GM18499 (cell line): ENCODE results near the gene ZNF416.

Experiments used
- ATAC-seq: cut with Tn5 transposase; IDR thresholded peaks from one replicate; pipeline ENCODE4 v1.9.1; 2021; ENCODE audit warnings: moderate number of reproducible peaks; ENCODE audit not compliant: insufficient read depth, unreplicated experiment

ZNF416 gene

DNA sequence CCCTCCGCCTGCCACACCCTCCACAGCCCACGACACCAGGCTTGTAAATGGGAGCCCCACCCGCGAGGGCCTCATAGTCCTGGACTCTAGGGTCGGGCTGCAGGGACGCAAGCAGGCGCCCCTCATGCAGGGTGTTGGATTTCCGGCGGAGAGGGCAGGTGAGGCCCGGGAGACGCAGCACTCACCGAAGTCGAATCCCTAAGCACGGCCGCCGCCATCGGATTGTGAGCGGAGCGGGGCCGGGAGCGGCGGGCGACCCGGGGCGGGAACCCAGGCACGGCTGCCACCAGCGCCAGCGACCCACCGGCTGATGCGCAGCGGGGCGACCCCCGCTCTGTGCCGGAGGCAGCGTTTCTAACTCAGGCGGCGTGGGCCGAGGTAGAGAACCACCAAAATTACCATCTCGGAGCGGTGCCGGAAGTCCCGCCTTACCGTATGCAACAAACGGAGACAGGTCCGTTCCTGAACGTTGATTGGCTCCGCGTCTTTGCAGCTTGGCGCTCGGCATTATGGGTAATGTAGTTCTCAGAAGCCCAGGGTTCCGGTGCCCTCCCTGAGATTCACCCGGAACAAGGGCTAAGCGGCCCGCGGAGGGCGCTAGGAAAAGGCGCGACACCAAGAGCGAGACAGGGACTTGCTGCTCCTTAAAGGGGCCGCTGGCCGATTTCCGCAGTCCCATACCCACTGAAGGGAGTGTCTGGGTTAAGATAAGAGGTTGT is at the start of gene ZNF416:
Gene ZNF416 (minus strand): TSS at position 425 of the 719 bp plus-strand sequence. CDS start 207 bp downstream, at position 218.
- peak; percentile 91 for ATAC-seq

GRCh38 chr19:57623091-57623490 is 44.4 kb upstream of the ZNF416 start:
- ATAC-seq: no peak

DNA sequence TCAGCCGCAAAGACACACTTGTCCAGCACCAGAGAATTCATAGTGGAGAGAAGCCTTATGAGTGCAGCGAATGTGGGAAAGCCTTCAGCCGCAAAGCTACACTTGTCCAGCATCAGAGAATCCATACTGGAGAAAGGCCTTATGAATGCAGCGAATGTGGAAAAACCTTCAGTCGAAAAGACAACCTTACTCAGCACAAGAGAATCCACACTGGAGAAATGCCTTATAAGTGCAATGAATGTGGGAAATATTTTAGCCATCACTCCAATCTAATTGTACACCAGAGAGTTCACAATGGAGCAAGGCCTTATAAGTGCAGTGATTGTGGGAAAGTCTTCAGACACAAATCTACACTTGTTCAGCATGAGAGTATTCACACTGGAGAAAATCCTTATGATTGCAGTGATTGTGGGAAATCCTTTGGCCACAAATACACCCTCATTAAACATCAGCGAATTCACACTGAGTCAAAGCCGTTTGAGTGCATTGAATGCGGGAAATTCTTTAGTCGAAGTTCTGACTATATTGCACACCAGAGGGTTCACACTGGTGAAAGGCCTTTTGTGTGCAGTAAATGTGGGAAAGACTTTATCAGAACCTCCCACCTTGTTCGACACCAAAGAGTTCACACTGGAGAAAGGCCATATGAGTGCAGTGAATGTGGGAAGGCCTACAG is 42.1 kb upstream of the ZNF416 start:
- ATAC-seq: no peak

DNA sequence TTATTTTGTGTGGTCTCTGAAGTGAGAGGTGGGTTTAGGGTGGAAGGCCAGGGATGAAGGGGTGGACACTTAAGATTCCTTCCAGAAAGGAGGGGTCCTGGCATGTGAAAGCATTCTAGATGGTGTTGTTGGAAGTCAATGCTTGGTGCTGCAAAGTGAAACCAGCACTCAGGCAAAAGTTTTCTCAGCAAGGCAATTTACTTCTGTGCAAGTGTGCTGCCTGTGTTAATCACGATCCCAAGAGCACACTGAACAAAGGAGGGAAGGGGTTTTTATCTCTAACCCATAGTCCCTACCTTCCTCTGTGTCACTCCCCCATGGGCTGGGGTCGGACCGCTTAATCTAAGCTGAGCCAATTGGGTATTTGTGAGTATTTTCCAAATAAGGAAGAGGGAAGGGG is 36.6 kb upstream of the ZNF416 start:
- ATAC-seq: no peak

- no peak for ATAC-seq
Observed at GRCh38 chr19:57613941-57614743, 35.4 kb upstream of the ZNF416 start, which contains the start of gene ZNF134. Gene ZNF134 (plus strand): TSS chr19:57614242. CDS start chr19:57619469, 5,227 bp downstream.

DNA sequence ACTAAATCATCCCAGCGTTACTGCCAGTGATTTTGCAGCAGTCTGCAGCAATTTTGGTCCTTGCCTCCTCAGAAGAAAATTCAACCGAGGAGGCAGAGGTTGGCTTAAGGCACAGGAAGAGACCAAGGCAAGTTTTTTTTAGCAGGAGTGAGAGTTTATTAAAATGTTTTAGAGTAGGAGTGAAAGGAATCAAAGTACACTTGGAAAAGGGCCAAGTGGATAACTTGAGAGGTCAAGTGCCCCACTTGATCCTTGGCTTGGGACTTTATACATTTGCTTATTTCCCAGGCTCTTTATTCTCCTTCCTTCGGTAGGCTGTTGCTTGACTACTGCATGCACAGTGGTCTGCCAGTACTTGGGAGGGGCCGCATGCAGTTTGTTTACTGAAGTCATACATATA is 32.4 kb upstream of the ZNF416 start:
- ATAC-seq: no peak

DNA sequence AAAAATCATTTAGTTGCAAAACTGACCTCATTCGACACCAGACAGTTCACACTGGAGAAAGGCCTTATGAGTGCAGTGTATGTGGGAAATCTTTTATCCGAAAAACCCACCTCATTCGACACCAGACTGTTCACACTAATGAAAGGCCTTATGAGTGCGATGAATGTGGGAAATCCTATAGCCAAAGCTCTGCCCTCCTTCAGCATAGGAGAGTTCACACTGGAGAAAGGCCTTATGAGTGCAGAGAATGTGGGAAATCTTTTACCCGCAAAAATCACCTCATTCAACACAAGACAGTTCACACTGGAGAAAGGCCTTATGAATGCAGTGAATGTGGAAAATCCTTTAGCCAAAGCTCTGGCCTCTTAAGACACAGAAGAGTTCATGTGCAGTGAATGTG is 28.2 kb upstream of the ZNF416 start:
- ATAC-seq: no peak

- peak; percentile 59 for ATAC-seq
Observed at GRCh38 chr19:57599761-57600383, 21.2 kb upstream of the ZNF416 start, which contains the start of gene ZNF530. Gene ZNF530 (plus strand): TSS chr19:57599885. CDS start chr19:57604346, 4,461 bp downstream.

GRCh38 chr19:57599377-57599760 is 20.7 kb upstream of the ZNF416 start:
- no peak for ATAC-seq

GRCh38 chr19:57587529-57587928 is 8.8 kb upstream of the ZNF416 start:
- ATAC-seq: no peak

- ATAC-seq: no peak
Observed at GRCh38 chr19:57583521-57584416, 5.1 kb upstream of the ZNF416 start, which contains the start of gene ZIK1. Gene ZIK1 (plus strand): TSS chr19:57584145. CDS start chr19:57584357, 212 bp downstream.

- no peak for ATAC-seq
Observed at GRCh38 chr19:57583104-57583520, 4.4 kb upstream of the ZNF416 start.

DNA sequence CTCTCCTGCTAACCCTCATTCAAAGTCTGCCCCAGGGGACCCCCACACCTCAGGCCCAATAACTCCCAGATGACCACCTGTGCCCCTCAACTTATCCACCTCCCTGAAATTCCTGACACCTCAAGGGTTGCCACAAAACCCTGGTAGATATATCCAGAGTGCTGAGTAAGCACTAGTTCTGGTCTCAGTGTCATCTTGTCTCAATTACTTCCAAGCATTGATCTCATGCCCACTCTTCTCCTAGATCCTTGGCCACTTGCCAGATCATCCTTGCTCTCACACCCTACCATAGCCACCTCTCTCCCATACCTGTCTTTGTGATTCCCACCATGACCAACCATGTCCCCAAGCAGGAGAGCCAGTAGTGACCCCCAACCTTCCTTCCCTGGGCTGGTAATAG is 2.0 kb downstream of the ZNF416 start:
- ATAC-seq: no peak

GRCh38 chr19:57572415-57572947 is 6.2 kb downstream of the ZNF416 start:
- ATAC-seq: no peak

GRCh38 chr19:57570707-57571106 is 8.0 kb downstream of the ZNF416 start:
- ATAC-seq: no peak

- ATAC-seq: no peak
Observed at GRCh38 chr19:57566396-57567265, 12.1 kb downstream of the ZNF416 start.

DNA sequence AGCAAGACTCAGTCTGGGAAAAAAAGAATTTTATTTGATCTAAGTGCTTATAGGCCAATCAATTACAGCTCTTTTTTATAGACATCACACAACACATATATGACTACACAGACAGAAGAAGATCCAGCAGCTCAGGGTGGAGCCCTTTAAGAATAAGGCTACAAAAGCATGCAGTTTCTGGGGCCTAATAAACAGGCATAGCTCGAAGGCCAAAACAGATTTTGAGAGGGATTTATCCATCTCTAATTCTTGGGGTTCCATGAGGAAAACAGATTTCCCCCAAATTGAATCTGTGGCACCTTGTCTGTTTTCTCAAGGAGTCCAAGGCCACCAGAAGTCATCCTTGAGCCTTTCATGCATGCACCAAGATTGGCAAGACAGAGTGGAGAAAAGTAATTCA is 15.2 kb downstream of the ZNF416 start:
- no peak for ATAC-seq

- no peak for ATAC-seq
Observed at GRCh38 chr19:57560049-57560491, 18.6 kb downstream of the ZNF416 start.
